Type B pancreatic cell (in vitro differentiated cells): ENCODE results near the gene AP2A1. TPM values are rescaled to one million over a fixed set of nuclear protein-coding genes. Genes with fewer than 3 reads are reported as not detected.

ENCODE experiments used
- DNase-seq: peaks from one replicate; pipeline ENCODE4 v3.0.0; 2021; ENCODE audit warnings: mixed read lengths; ENCODE audit not compliant: unreplicated experiment; ENCODE audit errors: extremely low spot score
- H3K27ac Mint-ChIP-seq: 2 replicates; pipeline ENCODE4 v1.8.0; 2021; ENCODE audit warnings: mild to moderate bottlenecking, mixed read lengths
- H3K27me3 Mint-ChIP-seq: 2 replicates; pipeline ENCODE4 v1.8.0; 2021; ENCODE audit warnings: mixed read lengths
- H3K36me3 Mint-ChIP-seq: 2 replicates; pipeline ENCODE4 v1.8.0; 2021; ENCODE audit warnings: mixed read lengths
- H3K4me1 Mint-ChIP-seq: one replicate; pipeline ENCODE4 v1.8.0; 2021; ENCODE audit warnings: mixed read lengths; ENCODE audit not compliant: unreplicated experiment
- H3K4me3 Mint-ChIP-seq: 2 replicates; pipeline ENCODE4 v1.8.0; 2021; ENCODE audit warnings: mild to moderate bottlenecking, mixed read lengths
- H3K9me3 Mint-ChIP-seq: 2 replicates; pipeline ENCODE4 v1.8.0; 2021; ENCODE audit warnings: mixed read lengths
- CTCF ChIP-seq: fragments of 200-600 bp; sonication (generic); conservative IDR thresholded peaks from 2 replicates; pipeline ENCODE4 v1.5.0; 2021; ENCODE audit warnings: antibody characterized with exemption, mild to moderate bottlenecking
- total RNA-seq: library from RNA; stranded (reverse); gene quantifications from 2 replicates; pipeline ENCODE4 v1.2.1, GENCODE V29; 2021; ENCODE audit warnings: low replicate concordance

AP2A1 gene
- total RNA-seq, 1 donor from 2014 or later: 82.9 TPM

GRCh38 chr19:49809160-49809940 lies 42.5 kb downstream of the AP2A1 start:
- Mint-ChIP-seq H3K9me3 (no peaks in the 10 kb centered on the region), H3K27ac (peak overlapping the region; percentile 85), H3K36me3 (peaks cover 9% of the 10 kb centered on the region), H3K4me3 (peak overlapping the region; percentile 92), H3K4me1 (peaks cover 24% of the 10 kb centered on the region), H3K27me3 (no peaks in the 10 kb centered on the region)
- no peak for DNase-seq
- no peak for TF ChIP-seq CTCF

GRCh38 chr19:49809941-49810389 lies 43.2 kb downstream of the AP2A1 start:
- no peaks in the 10 kb centered on the region for H3K9me3 Mint-ChIP-seq
- TF ChIP-seq CTCF: no peak
- peak overlapping the region; percentile 80 for H3K27ac Mint-ChIP-seq

GRCh38 chr19:49811328-49811727 lies 44.5 kb downstream of the AP2A1 start:
- H3K9me3 Mint-ChIP-seq: no peaks in the 10 kb centered on the region
- peaks cover 6% of the 10 kb centered on the region for H3K36me3 Mint-ChIP-seq
- no peak for DNase-seq
- peaks cover 24% of the 10 kb centered on the region for H3K4me1 Mint-ChIP-seq
- no peak overlapping the region for H3K27ac Mint-ChIP-seq
- no peak for TF ChIP-seq CTCF
- no peaks in the 10 kb centered on the region for H3K27me3 Mint-ChIP-seq
- no peak overlapping the region for H3K4me3 Mint-ChIP-seq

More at GRCh38 chr19:49809941-49810389, 43.2 kb downstream of the AP2A1 start:
- DNase-seq: no peak
- no peaks in the 10 kb centered on the region for H3K27me3 Mint-ChIP-seq
- H3K4me3 Mint-ChIP-seq: peak overlapping the region; percentile 92
- H3K36me3 Mint-ChIP-seq: peaks cover 9% of the 10 kb centered on the region
- peaks cover 27% of the 10 kb centered on the region for H3K4me1 Mint-ChIP-seq

GRCh38 chr19:49812452-49812996 lies 45.7 kb downstream of the AP2A1 start:
- Mint-ChIP-seq H3K4me3 (peak overlapping the region; percentile 99), H3K36me3 (peaks cover 4% of the 10 kb centered on the region), H3K4me1 (peaks cover 26% of the 10 kb centered on the region), H3K9me3 (no peaks in the 10 kb centered on the region), H3K27ac (peak overlapping the region; percentile 99), H3K27me3 (no peaks in the 10 kb centered on the region)
- DNase-seq: no peak
- no peak for TF ChIP-seq CTCF

- Mint-ChIP-seq H3K4me1 (peaks cover 26% of the 10 kb centered on the region), H3K9me3 (no peaks in the 10 kb centered on the region), H3K36me3 (peaks cover 4% of the 10 kb centered on the region), H3K4me3 (peak within 1 kb of the TSS; percentile 99), H3K27ac (peak within 1 kb of the TSS; percentile 99), H3K27me3 (no peaks in the 10 kb centered on the region)
- peak; percentile 60 for TF ChIP-seq CTCF
- DNase-seq: peak; percentile 94
Measured at GRCh38 chr19:49812997-49813861, 46.4 kb downstream of the AP2A1 start, which contains the start of gene FUZ. TSS of gene FUZ (minus strand) at chr19:49813292. CDS start at chr19:49813106, 186 bp downstream.
